Activated CD4-positive, alpha-beta T cell treated with anti-CD3 and anti-CD28 coated beads for 36 hours (primary cell): ENCODE data around the gene TRIM5. TPM values are rescaled to one million over a fixed set of nuclear protein-coding genes. Genes with fewer than 3 reads are reported as not detected.
"Not testable (repeated sequence)": the region's sequence is repeated elsewhere in the genome, so short reads cannot be mapped to it uniquely, and the experiment has no call there.

Experiments used
- ATAC-seq: fragments of 200-7000 bp; cut with Tn5 transposase; one replicate; pipeline ENCODE4 v1.10.0; 2021; ENCODE audit warnings: mild to moderate bottlenecking, moderate library complexity
- CTCF ChIA-PET: fragments of 350-600 bp; sonication (Branson Sonifier 250); formaldehyde crosslinking; loops from one replicate; lab custom pipeline; 2021; ENCODE audit warnings: antibody characterized with exemption; lab: Charles Lee
- POLR2A ChIA-PET: fragments of 350-600 bp; sonication (Branson Sonifier 250); formaldehyde crosslinking; loops from one replicate; lab custom pipeline; 2021; ENCODE audit warnings: antibody characterized with exemption, inconsistent platforms; lab: Charles Lee
- DNase-seq: peaks from one replicate; pipeline ENCODE4 v3.0.0-alpha.2; 2020
- H3K27ac Mint-ChIP-seq: one replicate; pipeline ENCODE4 v1.8.0; 2021; ENCODE audit warnings: mixed read lengths
- H3K27me3 Mint-ChIP-seq: one replicate; pipeline ENCODE4 v1.8.0; 2021; ENCODE audit warnings: mixed read lengths
- H3K36me3 Mint-ChIP-seq: one replicate; pipeline ENCODE4 v1.8.0; 2021; ENCODE audit warnings: low read depth, mixed read lengths
- H3K4me1 Mint-ChIP-seq: one replicate; pipeline ENCODE4 v1.8.0; 2021; ENCODE audit warnings: mixed read lengths
- H3K4me3 Mint-ChIP-seq: one replicate; pipeline ENCODE4 v1.8.0; 2021; ENCODE audit warnings: mild to moderate bottlenecking, moderate library complexity, mixed read lengths
- H3K9me3 Mint-ChIP-seq: one replicate; pipeline ENCODE4 v1.8.0; 2021; ENCODE audit warnings: low read depth, mixed read lengths
- intact Hi-C, 2 experiments: fragments of 100-400 bp; cut with DNase I in 1 of 2; cut with micrococcal nuclease in 1 of 2; formaldehyde crosslinking; loops; one replicate each; pipeline versions ENCODE4 v1.14.2 to v1.15.1; 2022 to 2024; cut with DNase I, micrococcal nuclease
- total RNA-seq, 2 experiments: library from RNA; stranded (reverse); gene quantifications; one replicate each; pipeline ENCODE4 v1.2.3, GENCODE V29; 2021

The TRIM5 gene
- total RNA-seq, 2 experiments from 2014 or later = 16.4 to 17.9 TPM

DNA sequence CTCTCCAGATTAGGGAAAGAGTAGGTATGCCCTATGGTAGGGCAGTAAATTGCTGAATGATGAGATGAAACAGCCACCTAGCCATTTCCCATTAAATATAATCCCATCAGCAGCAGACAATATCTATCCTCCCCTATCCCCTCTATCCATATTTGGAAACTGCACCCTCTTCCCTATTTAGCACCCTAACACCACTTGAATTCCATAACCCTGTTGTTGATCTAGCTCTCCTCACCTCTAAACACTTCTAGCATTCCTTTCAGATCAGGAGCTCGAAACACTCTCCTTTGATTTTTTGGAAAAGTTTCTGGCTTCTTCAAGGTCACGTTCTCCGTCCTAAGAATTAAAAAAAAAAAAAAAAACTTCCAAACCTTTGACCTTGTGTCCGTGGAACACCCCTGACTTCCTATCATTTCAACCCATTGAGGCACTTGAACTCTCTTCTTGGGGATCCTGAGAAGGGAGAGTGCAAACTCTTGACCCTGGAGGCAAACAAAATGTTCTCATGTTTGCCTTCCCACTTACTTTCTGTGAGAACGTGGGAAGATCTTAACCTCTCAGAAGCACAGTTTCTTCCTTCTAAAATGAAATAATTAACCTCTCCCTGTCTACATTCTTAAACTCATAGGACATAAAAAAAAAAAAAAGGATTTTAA, 19.0 kb downstream of the TRIM5 start:
- intact Hi-C loops = no loop called here
- Mint-ChIP-seq H3K27ac (no peak overlapping the region), H3K4me1 (no peaks in the 10 kb centered on the region), H3K4me3 (no peak overlapping the region), H3K9me3 (no peaks in the 10 kb centered on the region), H3K36me3 (peaks cover 22% of the 10 kb centered on the region), H3K27me3 (no peaks in the 10 kb centered on the region)
- DNase-seq = no peak
- POLR2A ChIA-PET = no interaction called here
- no peak for ATAC-seq
- CTCF ChIA-PET = no interaction called here

DNA sequence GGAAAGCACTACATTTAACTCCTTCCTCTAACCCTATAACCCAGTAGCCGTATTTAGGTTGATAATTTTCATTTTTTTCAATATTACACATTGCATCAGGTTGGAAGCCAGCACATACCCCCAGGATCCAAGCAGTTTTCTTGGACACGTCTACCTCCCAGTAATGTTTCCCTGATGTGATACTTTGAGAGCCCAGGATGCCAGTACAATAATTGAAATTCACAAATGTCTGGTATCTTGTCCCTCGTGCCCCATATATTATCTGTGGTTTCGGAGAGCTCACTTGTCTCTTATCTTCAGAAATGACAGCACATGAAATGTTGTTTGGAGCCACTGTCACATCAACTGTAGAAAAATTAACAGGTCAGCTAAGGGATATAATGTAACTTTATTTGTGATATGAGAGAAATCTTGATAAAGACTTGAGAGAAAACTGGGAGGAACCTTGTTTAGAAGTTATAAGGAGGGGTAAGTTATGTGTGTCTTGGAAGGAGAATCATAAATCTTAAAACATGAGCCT, 19.8 kb downstream of the TRIM5 start:
- no peaks in the 10 kb centered on the region for H3K4me1 Mint-ChIP-seq
- DNase-seq (no peak), ATAC-seq (no peak)
- intact Hi-C loops = no loop called here
- H3K36me3 Mint-ChIP-seq = peaks cover 18% of the 10 kb centered on the region
- ChIA-PET POLR2A (no interaction called here), CTCF (no interaction called here)
- no peaks in the 10 kb centered on the region for H3K9me3 Mint-ChIP-seq
- H3K4me3 Mint-ChIP-seq = no peak overlapping the region
- no peaks in the 10 kb centered on the region for H3K27me3 Mint-ChIP-seq
- H3K27ac Mint-ChIP-seq = no peak overlapping the region

DNA sequence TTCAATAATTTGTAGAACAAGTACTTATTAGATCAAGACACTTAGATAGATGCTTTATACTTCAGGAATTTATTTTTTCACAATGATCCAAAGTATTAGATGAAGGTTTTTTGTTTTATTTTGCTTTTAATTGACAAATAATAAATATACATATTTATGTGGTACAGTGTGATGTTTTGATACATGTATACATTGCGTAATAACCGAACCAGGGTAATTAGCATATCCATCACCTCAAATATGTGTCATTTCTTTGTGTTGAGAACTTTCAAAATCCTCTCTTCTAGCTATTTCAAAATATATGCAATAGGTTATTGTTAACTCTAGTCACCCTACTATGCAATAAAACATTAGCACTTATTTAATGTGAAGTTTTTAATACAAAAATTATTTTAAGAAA, 21.4 kb downstream of the TRIM5 start:
- POLR2A ChIA-PET = no interaction called here
- Mint-ChIP-seq H3K27ac (no peak overlapping the region), H3K4me3 (no peak overlapping the region), H3K9me3 (peaks cover 2% of the 10 kb centered on the region), H3K4me1 (no peaks in the 10 kb centered on the region), H3K36me3 (peaks cover 11% of the 10 kb centered on the region), H3K27me3 (no peaks in the 10 kb centered on the region)
- ATAC-seq (no peak), DNase-seq (no peak)
- intact Hi-C loops = no loop called here
- CTCF ChIA-PET = no interaction called here

DNA sequence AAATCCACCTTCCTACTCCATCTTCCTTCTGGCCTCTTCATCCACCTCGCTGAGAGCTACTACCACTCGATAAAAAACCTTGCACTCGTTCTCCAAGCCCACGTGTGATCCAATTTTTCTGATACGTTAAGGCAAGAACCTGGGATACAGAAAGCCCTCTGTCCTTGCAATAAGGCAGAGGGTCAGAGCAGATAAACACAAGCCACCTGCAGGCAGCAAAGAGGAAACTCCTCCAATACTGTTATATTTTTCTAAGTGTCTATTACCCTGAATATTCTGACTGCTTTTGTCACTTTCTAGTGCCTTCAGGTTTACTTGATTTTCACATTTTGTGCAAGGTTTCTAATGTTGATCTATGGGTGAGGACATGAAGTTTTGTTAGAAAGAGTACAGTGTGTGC, 26.6 kb downstream of the TRIM5 start:
- ChIA-PET POLR2A (no interaction called here), CTCF (no interaction called here)
- ATAC-seq (no peak), DNase-seq (no peak)
- intact Hi-C loops = no loop called here
- Mint-ChIP-seq H3K9me3 (peaks cover 5% of the 10 kb centered on the region), H3K4me1 (no peaks in the 10 kb centered on the region), H3K36me3 (peaks cover 11% of the 10 kb centered on the region), H3K27ac (no peak overlapping the region), H3K4me3 (no peak overlapping the region), H3K27me3 (no peaks in the 10 kb centered on the region)

DNA sequence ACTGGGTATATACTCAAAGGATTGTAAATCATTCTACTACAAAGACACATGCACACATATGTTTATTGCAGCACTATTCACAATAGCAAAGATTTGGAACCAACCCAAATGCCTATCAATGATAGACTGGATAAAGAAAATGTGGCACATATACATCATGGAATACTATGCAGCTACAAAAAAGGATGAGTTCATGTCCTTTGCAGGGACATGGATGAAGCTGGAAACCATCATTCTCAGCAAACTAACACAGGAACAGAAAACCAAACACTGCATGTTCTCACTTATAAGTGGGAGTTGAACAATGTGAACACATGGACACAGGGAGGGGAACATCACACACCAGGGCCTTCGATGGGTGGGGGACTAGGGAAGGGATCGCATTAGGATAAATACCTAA, 27.9 kb downstream of the TRIM5 start:
- POLR2A ChIA-PET, H3K27me3 Mint-ChIP-seq, ATAC-seq, intact Hi-C loops, H3K4me3 Mint-ChIP-seq, CTCF ChIA-PET, DNase-seq, H3K4me1 Mint-ChIP-seq, H3K9me3 Mint-ChIP-seq, H3K27ac Mint-ChIP-seq: not testable (repeated sequence)
- peaks cover 13% of the 10 kb centered on the region for H3K36me3 Mint-ChIP-seq

DNA sequence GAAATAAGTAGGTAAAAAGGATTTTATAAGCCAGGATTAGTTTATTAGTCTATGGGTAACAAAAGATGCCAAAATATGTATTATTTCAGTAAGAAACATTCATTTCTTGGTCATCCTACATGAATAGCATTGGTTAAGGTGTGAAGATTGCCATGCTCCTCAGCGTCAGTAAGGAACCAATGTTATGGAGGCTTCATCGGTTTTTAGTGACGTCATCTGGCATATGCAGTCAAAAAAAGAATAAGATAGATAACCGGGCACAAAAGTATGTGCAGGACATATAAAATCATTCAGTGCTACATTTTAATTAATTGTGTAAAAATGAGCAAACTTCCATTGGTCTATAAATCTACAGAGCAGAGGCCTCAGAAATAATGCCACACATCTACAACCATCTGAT, 29.4 kb downstream of the TRIM5 start:
- no peaks in the 10 kb centered on the region for H3K4me1 Mint-ChIP-seq
- H3K9me3 Mint-ChIP-seq = peaks cover 6% of the 10 kb centered on the region
- no peaks in the 10 kb centered on the region for H3K27me3 Mint-ChIP-seq
- peaks cover 13% of the 10 kb centered on the region for H3K36me3 Mint-ChIP-seq
- ATAC-seq (no peak), DNase-seq (no peak)
- intact Hi-C loops = no loop called here
- ChIA-PET CTCF (no interaction called here), POLR2A (no interaction called here)
- no peak overlapping the region for H3K4me3 Mint-ChIP-seq
- no peak overlapping the region for H3K27ac Mint-ChIP-seq

DNA sequence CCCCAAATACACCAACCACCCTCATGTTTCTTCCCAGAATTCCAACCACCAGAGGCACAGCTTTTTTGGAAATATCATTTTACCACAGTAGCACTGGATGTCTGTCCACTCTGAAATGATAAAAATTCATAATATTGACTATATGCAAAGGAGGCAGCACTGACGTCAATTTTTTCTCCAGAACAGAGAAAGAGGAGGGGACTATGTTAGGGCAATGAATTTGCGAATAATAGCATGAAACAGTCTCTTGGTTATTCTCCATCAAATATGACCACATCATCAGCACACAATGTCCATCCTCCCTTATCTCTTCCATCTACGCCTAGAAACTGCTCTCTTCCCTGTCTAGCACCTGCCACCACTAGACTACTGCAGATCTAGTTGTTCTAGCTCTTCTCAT, 38.7 kb downstream of the TRIM5 start:
- H3K4me1 Mint-ChIP-seq = peaks cover 8% of the 10 kb centered on the region
- POLR2A ChIA-PET = no interaction called here
- H3K36me3 Mint-ChIP-seq = peaks cover 14% of the 10 kb centered on the region
- CTCF ChIA-PET = no interaction called here
- intact Hi-C loops = no loop called here
- H3K9me3 Mint-ChIP-seq = no peaks in the 10 kb centered on the region
- DNase-seq = no peak
- H3K4me3 Mint-ChIP-seq = no peak overlapping the region
- no peak overlapping the region for H3K27ac Mint-ChIP-seq
- ATAC-seq = no peak
- H3K27me3 Mint-ChIP-seq = no peaks in the 10 kb centered on the region

DNA sequence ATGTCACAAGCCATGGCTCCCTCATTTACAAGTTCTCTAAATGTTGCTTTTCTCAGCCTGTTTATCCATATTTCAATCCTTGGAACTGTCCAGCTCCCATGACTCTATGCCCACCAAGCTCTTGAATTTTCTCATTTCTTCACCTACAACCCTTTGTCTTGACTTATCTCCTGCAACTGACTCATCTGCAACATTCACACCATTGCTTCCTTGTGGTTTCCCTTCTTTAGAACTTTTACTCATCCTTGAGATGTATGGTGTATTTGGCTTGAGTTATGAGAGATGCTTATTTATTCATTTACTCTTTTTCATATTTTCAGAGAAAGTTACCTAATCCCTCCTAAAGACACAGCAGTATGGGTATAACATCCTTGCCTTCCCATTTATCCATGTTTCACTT, 41.3 kb downstream of the TRIM5 start:
- POLR2A ChIA-PET = no interaction called here
- Mint-ChIP-seq H3K9me3 (no peaks in the 10 kb centered on the region), H3K4me1 (peaks cover 8% of the 10 kb centered on the region), H3K36me3 (peaks cover 24% of the 10 kb centered on the region), H3K4me3 (no peak overlapping the region), H3K27me3 (no peaks in the 10 kb centered on the region), H3K27ac (no peak overlapping the region)
- intact Hi-C loops = loop anchor here in 1 of 2 experiments (5.0 kb wide), 1 partner anchor 49 kb away; no protein-coding TSS in a partner anchor
- CTCF ChIA-PET = no interaction called here
- ATAC-seq (peak; percentile 96), DNase-seq (no peak)

DNA sequence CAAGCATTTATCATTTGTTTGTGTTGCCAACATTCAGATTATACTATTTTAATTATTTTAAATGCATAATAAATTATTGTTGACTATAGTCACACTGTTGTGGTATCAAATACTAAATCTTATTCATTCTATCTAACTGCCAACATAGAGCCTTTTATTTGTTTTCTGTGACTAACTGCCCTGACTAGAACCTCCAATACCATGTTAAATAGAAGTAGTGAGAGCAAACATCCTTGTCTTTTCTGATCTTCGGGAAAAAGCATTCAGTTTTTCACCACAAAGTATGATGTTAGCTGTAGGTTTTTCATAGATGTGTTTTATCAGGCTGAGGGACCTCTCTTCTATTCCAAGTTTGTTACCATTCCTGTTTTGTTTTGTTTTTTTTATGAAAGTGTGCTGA, 44.9 kb downstream of the TRIM5 start:
- H3K27ac Mint-ChIP-seq = no peak overlapping the region
- no peak for ATAC-seq
- ChIA-PET CTCF (no interaction called here), POLR2A (no interaction called here)
- H3K9me3 Mint-ChIP-seq = no peaks in the 10 kb centered on the region
- no peaks in the 10 kb centered on the region for H3K27me3 Mint-ChIP-seq
- intact Hi-C loops = loop anchor here in 1 of 2 experiments (5.0 kb wide), 1 partner anchor 52 kb away; no protein-coding TSS in a partner anchor
- peaks cover 8% of the 10 kb centered on the region for H3K4me1 Mint-ChIP-seq
- H3K36me3 Mint-ChIP-seq = peaks cover 29% of the 10 kb centered on the region
- no peak overlapping the region for H3K4me3 Mint-ChIP-seq
- no peak for DNase-seq

DNA sequence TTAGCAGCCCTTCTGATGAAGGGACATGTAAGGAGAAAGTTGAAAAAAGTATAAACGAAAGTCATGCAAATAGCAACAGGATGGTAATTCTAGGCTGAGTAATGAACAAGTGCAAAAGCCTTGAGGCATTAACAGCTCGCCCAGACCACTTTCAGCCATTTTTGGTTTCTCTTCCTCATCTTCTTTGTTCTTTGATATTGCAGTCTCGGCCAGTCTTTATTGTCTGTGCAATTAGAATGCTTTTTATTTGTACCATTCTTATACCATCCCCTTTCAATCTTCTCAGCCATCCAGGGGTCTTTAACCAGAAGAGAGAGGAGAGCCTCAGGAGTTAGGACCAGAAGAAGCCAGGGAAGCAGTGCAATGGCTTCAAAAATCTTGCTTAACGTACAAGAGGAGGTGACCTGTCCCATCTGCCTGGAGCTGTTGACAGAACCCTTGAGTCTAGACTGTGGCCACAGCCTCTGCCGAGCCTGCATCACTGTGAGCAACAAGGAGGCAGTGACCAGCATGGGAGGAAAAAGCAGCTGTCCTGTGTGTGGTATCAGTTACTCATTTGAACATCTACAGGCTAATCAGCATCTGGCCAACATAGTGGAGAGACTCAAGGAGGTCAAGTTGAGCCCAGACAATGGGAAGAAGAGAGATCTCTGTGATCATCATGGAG, 52.8 kb downstream of the TRIM5 start:
- CTCF ChIA-PET = no interaction called here
- Mint-ChIP-seq H3K27ac (no peak overlapping the region), H3K4me1 (peaks cover 23% of the 10 kb centered on the region), H3K9me3 (peaks cover 2% of the 10 kb centered on the region), H3K4me3 (no peak overlapping the region), H3K27me3 (no peaks in the 10 kb centered on the region), H3K36me3 (peaks cover 12% of the 10 kb centered on the region)
- POLR2A ChIA-PET = interaction anchor here (0.7 kb wide), 1 partner anchor 1167 kb away, joined by 3 read pairs; no protein-coding TSS in a partner anchor
- ATAC-seq = no peak
- DNase-seq = no peak
- intact Hi-C loops = no loop called here

DNA sequence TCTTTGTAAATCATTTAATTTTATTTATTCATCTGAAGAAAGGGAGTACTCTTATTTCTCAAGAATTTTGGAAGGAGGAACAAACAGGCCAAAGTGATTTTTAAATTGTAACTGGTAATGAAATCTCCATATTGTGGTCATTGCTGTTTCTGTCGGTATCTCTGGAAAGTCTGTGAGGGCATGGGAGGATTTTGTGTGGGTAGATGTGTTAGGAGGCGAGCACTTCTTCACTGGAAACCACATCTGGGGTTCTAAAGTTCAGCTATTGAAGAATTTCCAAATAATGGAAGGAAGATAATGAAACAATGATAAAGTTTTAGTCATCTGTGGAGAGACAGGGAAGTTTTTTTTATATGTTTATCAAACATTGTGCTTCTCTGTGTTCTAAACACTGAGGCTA, 53.5 kb downstream of the TRIM5 start:
- Mint-ChIP-seq H3K4me1 (peaks cover 30% of the 10 kb centered on the region), H3K27ac (no peak overlapping the region), H3K36me3 (peaks cover 14% of the 10 kb centered on the region), H3K27me3 (no peaks in the 10 kb centered on the region), H3K4me3 (no peak overlapping the region), H3K9me3 (peaks cover 4% of the 10 kb centered on the region)
- DNase-seq = no peak
- ATAC-seq = peak; percentile 30
- ChIA-PET CTCF (no interaction called here), POLR2A (no interaction called here)
- intact Hi-C loops = no loop called here

DNA sequence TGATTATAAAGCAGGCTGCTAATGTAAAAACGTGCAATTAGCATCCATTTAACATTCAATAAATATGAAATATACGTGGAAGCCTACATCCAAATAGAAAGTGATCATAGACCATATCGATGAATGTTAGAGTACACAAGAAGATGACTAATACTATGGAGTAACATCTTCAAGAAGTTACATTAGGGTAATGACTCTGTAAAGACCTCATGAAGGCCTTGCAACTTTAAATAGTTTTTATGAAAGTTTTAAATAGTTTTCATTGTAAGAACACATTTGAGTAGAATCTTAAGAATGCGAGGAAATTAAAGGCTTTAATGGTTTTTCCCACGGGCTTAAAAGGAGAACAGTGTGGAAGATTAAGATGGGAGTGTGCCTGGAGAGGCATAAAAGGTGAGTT, 58.7 kb downstream of the TRIM5 start:
- Mint-ChIP-seq H3K9me3 (peaks cover 4% of the 10 kb centered on the region), H3K36me3 (peaks cover 8% of the 10 kb centered on the region), H3K4me1 (peaks cover 41% of the 10 kb centered on the region), H3K27me3 (no peaks in the 10 kb centered on the region), H3K27ac (peak overlapping the region; percentile 95), H3K4me3 (peak overlapping the region; percentile 87)
- CTCF ChIA-PET = no interaction called here
- intact Hi-C loops = loop anchor here in 1 of 2 experiments (10.0 kb wide), 2 partner anchors 609 to 1021 kb away; partner anchors contain the start of genes CNGA4, FHIP1B and TRIM68
- DNase-seq (no peak), ATAC-seq (no peak)
- POLR2A ChIA-PET = no interaction called here
